Right lobe of liver (tissue), 6 donors: ENCODE data around the gene EHD4. TPM values are rescaled to one million over a fixed set of nuclear protein-coding genes. Genes with fewer than 3 reads are reported as not detected.

ENCODE experiments used
- ATAC-seq, 4 donors: fragments of 200-7000 bp; cut with Tn5 transposase; one replicate each; pipeline ENCODE4 v1.9.1; 2020; ENCODE audit warnings: mild to moderate bottlenecking in 4 of 4, moderate library complexity in 4 of 4
- DNase-seq, 3 donors: peaks; one replicate each; pipeline ENCODE4 v3.0.0-alpha.2; 2020
- H3K27ac ChIP-seq, 3 donors: fragments of 200-600 bp; one replicate each; pipeline ENCODE4 v1.8.0; 2022
- H3K27me3 ChIP-seq, 2 donors: fragments of 200-600 bp; one replicate each; pipeline ENCODE4 v1.8.0; 2022
- H3K36me3 ChIP-seq, 4 donors: fragments of 200-600 bp; sonication (generic) in 1 of 4; one replicate each; pipeline versions ENCODE4 v1.5.1 to v1.8.0; 2017 to 2022; ENCODE audit warnings: control low read depth in 1 of 4
- H3K4me1 ChIP-seq, 4 donors: fragments of 200-600 bp; sonication (generic) in 1 of 4; one replicate each; pipeline versions ENCODE4 v1.5.1 to v1.8.0; 2017 to 2022; ENCODE audit warnings: control low read depth in 1 of 4
- H3K4me3 ChIP-seq, 3 donors: fragments of 200-600 bp; one replicate each; pipeline ENCODE4 v1.8.0; 2022
- H3K9me3 ChIP-seq, 4 donors: fragments of 200-600 bp; sonication (generic) in 1 of 4; one replicate each; pipeline versions ENCODE4 v1.5.1 to v1.8.0; 2017 to 2022; ENCODE audit warnings: control low read depth in 1 of 4
- POLR2A ChIP-seq: fragments of 450-650 bp; IDR thresholded peaks from one replicate; pipeline ENCODE4 v1.6.1; 2017; ENCODE audit warnings: antibody characterized with exemption, mild to moderate bottlenecking
- WGBS: methylation state at CpG from one replicate; pipeline ENCODE4 v1.1.6; 2018; ENCODE audit warnings: low coverage, low lambda C conversion rate; ENCODE audit not compliant: insufficient coverage; ENCODE audit errors: missing lambda C conversion rate; 5-methylcytosine and 5-hydroxymethylcytosine counted together
- intact Hi-C, 2 donors: fragments of 100-400 bp; cut with DNase I; formaldehyde crosslinking; loops; one replicate each; pipeline versions ENCODE4 v1.11.2 to v1.14.1; 2022
- total RNA-seq, 6 experiments: library from RNA; depleted of rRNA in 2 of 6; stranded (reverse); fragments of >200 nt in 2 of 6; fragmentation: NEBNext Ultra II Directional in 3 of 6; extraction: Animal tissue kit (Norgen Biotek cat#: 25700) in 3 of 6; gene quantifications; one replicate each; pipeline versions ENCODE4 v1.1.0 to v1.2.4, GENCODE V29; 2016 to 2023
- TF ChIP-seq, protein P1 (sequence below), 4 donors: fragments of 200-600 bp in 3 of 4; fragments of 450-650 bp in 1 of 4; IDR thresholded peaks; one replicate each; pipeline versions ENCODE4 v1.5.1 to v1.8.0; 2016 to 2022; ENCODE audit warnings: antibody characterized with exemption in 4 of 4, mild to moderate bottlenecking in 2 of 4
- donor health status: DM: no; HTN: yes; CAD: no.
- donor health status: DM: no; HTN: no; CAD: no.
- donor health status: DM: no; HTN: no; CAD: no.
- donor health status: DM: no; HTN: yes; CAD: no.
- donor health status: DM: no; HTN: yes; CAD: no.

Gene EHD4
- total RNA-seq, 6 experiments from 2014 or later: 4.7 to 21.5 (median 11.1) TPM

DNA sequence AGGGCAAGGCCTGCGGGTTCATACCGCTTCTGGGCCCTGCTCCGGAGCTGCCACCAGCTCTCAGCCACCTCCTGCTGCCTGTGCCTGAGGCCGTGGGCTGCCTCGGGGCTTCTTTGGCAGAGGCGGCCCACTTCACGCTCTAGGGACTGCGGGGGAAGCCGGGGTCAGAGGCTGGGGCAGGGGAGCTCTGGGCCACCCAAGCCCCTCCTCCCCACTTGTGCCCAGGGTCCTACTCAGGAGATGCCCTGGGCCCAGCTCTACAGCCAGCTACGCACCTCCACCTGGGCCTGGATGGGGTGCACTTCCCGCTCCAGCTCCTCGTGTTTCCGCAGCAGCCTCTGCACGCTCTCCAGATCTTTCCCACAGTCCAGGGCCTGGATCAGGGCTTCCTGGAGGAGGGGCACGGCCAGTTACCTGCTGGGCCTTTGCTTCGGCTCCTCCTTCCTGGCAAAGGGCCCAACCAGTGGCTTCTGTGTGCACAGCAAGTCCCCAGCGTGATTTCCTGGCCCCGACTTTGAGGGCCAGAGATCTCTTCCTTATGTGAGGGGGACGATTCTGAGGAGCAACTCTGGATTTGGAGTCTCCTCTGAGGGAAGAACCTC is 109.7 kb downstream of the EHD4 start:
- ATAC-seq (no peak), DNase-seq (no peak)
- Histone ChIP-seq H3K27me3 (no peaks in the 10 kb centered on the region), H3K36me3 (no peaks in the 10 kb centered on the region), H3K4me1 (peaks cover 0 to 12% (median 0%) of the 10 kb centered on the region in 4 donors), H3K27ac (no peak overlapping the region), H3K4me3 (no peak overlapping the region), H3K9me3 (no peaks in the 10 kb centered on the region)
- no peak for TF ChIP-seq POLR2A
- TF ChIP-seq, protein P1, sequence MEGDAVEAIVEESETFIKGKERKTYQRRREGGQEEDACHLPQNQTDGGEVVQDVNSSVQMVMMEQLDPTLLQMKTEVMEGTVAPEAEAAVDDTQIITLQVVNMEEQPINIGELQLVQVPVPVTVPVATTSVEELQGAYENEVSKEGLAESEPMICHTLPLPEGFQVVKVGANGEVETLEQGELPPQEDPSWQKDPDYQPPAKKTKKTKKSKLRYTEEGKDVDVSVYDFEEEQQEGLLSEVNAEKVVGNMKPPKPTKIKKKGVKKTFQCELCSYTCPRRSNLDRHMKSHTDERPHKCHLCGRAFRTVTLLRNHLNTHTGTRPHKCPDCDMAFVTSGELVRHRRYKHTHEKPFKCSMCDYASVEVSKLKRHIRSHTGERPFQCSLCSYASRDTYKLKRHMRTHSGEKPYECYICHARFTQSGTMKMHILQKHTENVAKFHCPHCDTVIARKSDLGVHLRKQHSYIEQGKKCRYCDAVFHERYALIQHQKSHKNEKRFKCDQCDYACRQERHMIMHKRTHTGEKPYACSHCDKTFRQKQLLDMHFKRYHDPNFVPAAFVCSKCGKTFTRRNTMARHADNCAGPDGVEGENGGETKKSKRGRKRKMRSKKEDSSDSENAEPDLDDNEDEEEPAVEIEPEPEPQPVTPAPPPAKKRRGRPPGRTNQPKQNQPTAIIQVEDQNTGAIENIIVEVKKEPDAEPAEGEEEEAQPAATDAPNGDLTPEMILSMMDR (IDR thresholded peaks at IDR 0.05): no peak
- no CpG with 5 or more reads among the region's 19 CpGs for WGBS
- intact Hi-C loops: no loop called here

DNA sequence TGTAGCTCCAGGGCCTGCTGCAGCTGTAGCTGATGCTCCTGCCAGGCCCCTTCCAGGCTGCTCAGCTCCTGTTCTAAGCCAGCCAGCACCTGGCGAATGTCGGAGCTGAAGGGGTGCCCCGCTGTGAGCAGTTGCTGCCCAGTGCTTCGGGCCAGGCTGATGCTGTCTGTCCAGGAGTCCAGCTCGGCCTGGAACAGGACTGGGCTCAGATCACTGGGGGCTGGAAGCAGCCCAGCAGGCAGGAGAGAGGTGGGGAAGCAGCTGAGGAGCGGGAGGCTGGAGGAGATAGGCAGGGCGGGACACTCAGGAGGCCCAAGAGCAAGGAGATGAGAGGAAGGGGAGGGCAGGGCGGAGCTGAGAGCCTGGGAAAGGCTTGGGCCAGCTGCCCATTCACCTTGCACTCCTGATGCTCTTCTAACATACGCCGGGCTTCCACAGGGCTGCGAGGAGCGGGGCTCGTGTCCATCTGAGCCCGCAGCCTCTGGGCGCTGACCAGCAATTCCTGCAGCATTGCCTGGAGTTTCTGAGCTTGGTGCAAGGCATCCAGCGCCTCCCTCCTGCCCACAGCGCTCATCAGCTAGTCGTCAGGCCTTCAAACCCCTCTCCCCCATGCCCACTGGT is 110.5 kb downstream of the EHD4 start:
- no CpG with 5 or more reads among the region's 18 CpGs for WGBS
- H3K9me3 ChIP-seq: no peaks in the 10 kb centered on the region
- no peak for ATAC-seq
- no peak overlapping the region for H3K4me3 ChIP-seq
- H3K27ac ChIP-seq: no peak overlapping the region
- H3K27me3 ChIP-seq: no peaks in the 10 kb centered on the region
- no peaks in the 10 kb centered on the region for H3K36me3 ChIP-seq
- DNase-seq: no peak
- no peak for TF ChIP-seq POLR2A
- TF ChIP-seq, protein P1 (IDR thresholded peaks at IDR 0.05): no peak
- intact Hi-C loops: no loop called here
- H3K4me1 ChIP-seq: peaks cover 0 to 12% (median 0%) of the 10 kb centered on the region in 4 donors

DNA sequence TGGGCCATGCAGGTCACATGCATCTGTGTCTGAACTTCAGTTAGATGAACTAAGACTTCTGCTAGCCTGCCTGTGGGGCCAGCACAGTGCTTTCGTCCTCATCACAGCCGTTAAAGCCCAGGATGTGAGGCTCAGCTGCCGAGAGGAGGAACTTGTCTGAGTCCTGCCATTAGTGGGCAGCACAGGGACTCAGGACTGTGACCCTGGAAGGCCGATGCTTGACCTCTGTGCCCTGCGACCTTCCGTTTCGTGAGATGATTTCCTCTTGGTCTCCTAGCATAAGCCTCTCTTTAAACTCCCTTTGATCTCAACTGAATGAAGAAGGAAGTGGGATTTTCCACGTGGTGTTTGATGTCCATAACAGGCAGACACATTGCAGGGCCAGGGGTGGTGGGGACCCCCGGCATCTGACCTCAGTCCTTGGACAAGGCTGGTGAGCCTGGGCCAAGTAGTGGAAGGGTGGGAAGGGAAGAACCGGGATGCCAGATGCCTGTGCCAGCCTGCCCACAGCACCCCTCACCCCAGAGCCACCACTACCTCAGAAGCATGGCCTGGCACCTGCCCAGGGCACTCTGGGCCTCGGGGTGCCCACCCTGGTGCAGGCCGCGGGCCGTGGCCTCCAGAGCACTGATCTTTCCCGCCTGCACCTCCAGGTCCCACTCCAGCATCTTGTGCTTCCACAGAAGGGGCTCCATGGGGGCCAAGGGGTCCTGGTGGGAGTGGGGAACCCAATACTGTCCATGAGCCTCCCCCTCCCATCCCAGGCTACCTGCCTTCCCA is 112.1 kb downstream of the EHD4 start:
- H3K27me3 ChIP-seq: no peaks in the 10 kb centered on the region
- 30% methylated on average over 4 of the region's 15 CpGs for WGBS
- intact Hi-C loops: no loop called here
- H3K9me3 ChIP-seq: no peaks in the 10 kb centered on the region
- no peaks in the 10 kb centered on the region for H3K36me3 ChIP-seq
- DNase-seq (no peak), ATAC-seq (peak; percentile 53 to 75 (median 62))
- TF ChIP-seq, protein P1 (IDR thresholded peaks at IDR 0.05): peak; percentile 19 to 43 (median 28)
- TF ChIP-seq POLR2A: no peak
- no peaks in the 10 kb centered on the region for H3K4me1 ChIP-seq
- H3K4me3 ChIP-seq: no peak overlapping the region
- no peak overlapping the region for H3K27ac ChIP-seq

- DNase-seq (no peak), ATAC-seq (no peak)
- H3K4me1 ChIP-seq: no peaks in the 10 kb centered on the region
- WGBS: 100% methylated on average over 1 of the region's 15 CpGs
- H3K27me3 ChIP-seq: no peaks in the 10 kb centered on the region
- H3K27ac ChIP-seq: no peak overlapping the region
- no peaks in the 10 kb centered on the region for H3K36me3 ChIP-seq
- intact Hi-C loops: no loop called here
- no peak overlapping the region for H3K4me3 ChIP-seq
- TF ChIP-seq, protein P1 (IDR thresholded peaks at IDR 0.05): no peak
- no peak for TF ChIP-seq POLR2A
- H3K9me3 ChIP-seq: no peaks in the 10 kb centered on the region
Observed at GRCh38 chr15:41858756-41859155, 113.6 kb downstream of the EHD4 start.
